Keratinocyte (primary cell): ENCODE results near the gene MED27. TPM values are rescaled to one million over a fixed set of nuclear protein-coding genes. Genes with fewer than 3 reads are reported as not detected.

Experiments used
- DNase-seq: peaks from one replicate; pipeline ENCODE4 v3.0.0-alpha.2; 2011; ENCODE audit warnings: low read depth, missing footprints, low spot score
- FAIRE-seq: peaks from 2 replicates; lab custom pipeline; 2011; peaks lifted over from hg19 to GRCh38; lab: Jason Lieb, UNC
- H2AFZ ChIP-seq: 2 replicates; pipeline ENCODE4 v1.6.0; 2012; ENCODE audit warnings: low read length, control low read depth, inconsistent platforms; ENCODE audit not compliant: control insufficient read depth
- H3K27ac ChIP-seq: 2 replicates; pipeline ENCODE4 v1.5.1; 2011; ENCODE audit warnings: low read length; ENCODE audit not compliant: control insufficient read depth, insufficient read depth
- H3K27me3 ChIP-seq: 3 replicates; pipeline ENCODE4 v1.6.0; 2011; ENCODE audit warnings: low read length; ENCODE audit not compliant: control insufficient read depth, insufficient read depth; ENCODE audit errors: extremely low read depth
- H3K36me3 ChIP-seq, 2 experiments: 2 replicates in 1 of 2; 3 replicates in 1 of 2; pipeline ENCODE4 v1.5.1; 2011; ENCODE audit warnings: low read length in 2 of 2, mild to moderate bottlenecking in 1 of 2; ENCODE audit not compliant: control insufficient read depth in 2 of 2, insufficient read depth in 2 of 2; ENCODE audit errors: extremely low read depth in 1 of 2
- H3K4me1 ChIP-seq: 3 replicates; pipeline ENCODE4 v1.5.1; 2011; ENCODE audit warnings: low read length; ENCODE audit not compliant: control insufficient read depth, insufficient read depth; ENCODE audit errors: extremely low read depth
- H3K4me2 ChIP-seq: 3 replicates; pipeline ENCODE4 v1.6.0; 2011; ENCODE audit warnings: low read depth, low read length; ENCODE audit not compliant: control insufficient read depth, insufficient read depth; ENCODE audit errors: extremely low read depth
- H3K4me3 ChIP-seq, 3 experiments: fragments of 200-600 bp in 1 of 3; sonication (generic) in 1 of 3; 2 replicates in 2 of 3; 3 replicates in 1 of 3; pipeline ENCODE4 v1.5.1; 2011 to 2016; ENCODE audit warnings: low read length in 3 of 3, mild to moderate bottlenecking in 3 of 3, control low read depth in 2 of 3, inconsistent platforms in 1 of 3, low read depth in 1 of 3, mixed read lengths in 1 of 3, mixed run types in 1 of 3, moderate library complexity in 1 of 3; ENCODE audit not compliant: control insufficient read depth in 2 of 3, insufficient read depth in 2 of 3; ENCODE audit errors: extremely low read depth in 1 of 3
- H3K79me2 ChIP-seq: 2 replicates; pipeline ENCODE4 v1.6.0; 2012; ENCODE audit warnings: low read length; ENCODE audit not compliant: control insufficient read depth, insufficient read depth
- H3K9ac ChIP-seq: 3 replicates; pipeline ENCODE4 v1.6.0; 2011; ENCODE audit warnings: low read length; ENCODE audit not compliant: control insufficient read depth, insufficient read depth; ENCODE audit errors: extremely low read depth
- H3K9me1 ChIP-seq: 3 replicates; pipeline ENCODE4 v1.6.0; 2011; ENCODE audit warnings: low read length; ENCODE audit not compliant: control insufficient read depth, insufficient read depth; ENCODE audit errors: extremely low read depth
- H3K9me3 ChIP-seq: 2 replicates; pipeline ENCODE4 v1.5.1; 2012; ENCODE audit warnings: low read depth, low read length; ENCODE audit not compliant: control insufficient read depth
- H4K20me1 ChIP-seq: 3 replicates; pipeline ENCODE4 v1.6.0; 2011; ENCODE audit warnings: low read length; ENCODE audit not compliant: control insufficient read depth, insufficient read depth; ENCODE audit errors: extremely low read depth
- EZH2 ChIP-seq: IDR thresholded peaks from one replicate; pipeline ENCODE4 v1.6.1; 2012; ENCODE audit warnings: inconsistent platforms, mild to moderate bottlenecking, low read length, moderate library complexity
- dilution Hi-C: fragments of 300-500 bp; cut with MboI; formaldehyde crosslinking; loops from one replicate; pipeline ENCODE4 v1.7.0; 2020; ENCODE audit warnings: low sequenced_read_pairs; ENCODE audit not compliant: extremely low pct_ligation_motif_present
- polyA plus RNA-seq, 5 experiments: library from polyadenylated mRNA; depleted of rRNA in 3 of 5; stranded (reverse) in 3 of 5; stranded (forward) in 1 of 5; unstranded in 1 of 5; fragments of >200 nt; gene quantifications; 1 replicate in 1 of 5; 2 replicates in 3 of 5; 3 replicates in 1 of 5; pipeline versions ENCODE4 v1.2.1 to v1.2.3, GENCODE V29; 2011 to 2012; ENCODE audit warnings: missing spikeins in 2 of 5, low read depth in 1 of 5, low replicate concordance in 1 of 5
- TF ChIP-seq, protein P1 (sequence below), 3 experiments: IDR thresholded peaks in 1 of 3; conservative IDR thresholded peaks in 1 of 3; optimal IDR thresholded peaks in 1 of 3; 2 replicates in 2 of 3; 3 replicates in 1 of 3; pipeline versions ENCODE3 to v1.5.1; 2011; ENCODE audit warnings: low read length in 3 of 3, mild to moderate bottlenecking in 3 of 3, moderate library complexity in 2 of 3, control low read depth in 1 of 3, inconsistent platforms in 1 of 3; ENCODE audit not compliant: insufficient read depth in 2 of 3; ENCODE audit errors: extremely low read depth in 1 of 3

MED27 gene
- polyA plus RNA-seq, 1 donor (not counting 4 experiments of a cell fraction or from before 2014, with no cell fraction given), result 39.0 TPM

DNA sequence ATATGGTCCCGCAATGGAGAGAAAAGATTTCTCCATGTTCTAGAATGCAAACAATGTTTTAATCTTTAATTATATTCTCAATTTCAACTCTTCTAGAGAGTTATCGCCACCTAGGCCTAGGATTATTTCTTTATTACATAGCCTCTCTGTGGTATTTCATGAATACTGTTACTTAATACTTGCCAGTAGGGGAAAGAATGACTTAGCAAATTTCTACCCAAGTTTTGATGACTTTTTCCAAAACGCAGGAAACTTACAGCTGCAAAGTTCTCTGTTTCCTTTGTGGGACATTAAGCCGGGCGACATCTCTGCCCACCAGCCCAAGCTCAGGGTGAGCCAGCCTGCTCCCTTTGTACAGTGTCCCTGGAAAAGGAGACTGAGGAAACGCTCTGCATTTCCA lies 73.8 kb downstream of the MED27 start:
- Histone ChIP-seq H3K27ac (peak overlapping the region; percentile 79), H3K36me3 (no peaks in the 10 kb centered on the region), H3K4me2 (peak overlapping the region; percentile 73), H3K9ac (peak overlapping the region; percentile 15), H3K79me2 (peaks cover 15% of the 10 kb centered on the region), H2AFZ (no peak overlapping the region), H3K9me1 (no peaks in the 10 kb centered on the region), H3K27me3 (no peaks in the 10 kb centered on the region), H3K4me3 (no peak overlapping the region), H4K20me1 (no peaks in the 10 kb centered on the region), H3K9me3 (no peaks in the 10 kb centered on the region), H3K4me1 (peaks cover 49% of the 10 kb centered on the region)
- dilution Hi-C loops, result no loop called here
- TF ChIP-seq EZH2, result no peak
- TF ChIP-seq, protein P1, sequence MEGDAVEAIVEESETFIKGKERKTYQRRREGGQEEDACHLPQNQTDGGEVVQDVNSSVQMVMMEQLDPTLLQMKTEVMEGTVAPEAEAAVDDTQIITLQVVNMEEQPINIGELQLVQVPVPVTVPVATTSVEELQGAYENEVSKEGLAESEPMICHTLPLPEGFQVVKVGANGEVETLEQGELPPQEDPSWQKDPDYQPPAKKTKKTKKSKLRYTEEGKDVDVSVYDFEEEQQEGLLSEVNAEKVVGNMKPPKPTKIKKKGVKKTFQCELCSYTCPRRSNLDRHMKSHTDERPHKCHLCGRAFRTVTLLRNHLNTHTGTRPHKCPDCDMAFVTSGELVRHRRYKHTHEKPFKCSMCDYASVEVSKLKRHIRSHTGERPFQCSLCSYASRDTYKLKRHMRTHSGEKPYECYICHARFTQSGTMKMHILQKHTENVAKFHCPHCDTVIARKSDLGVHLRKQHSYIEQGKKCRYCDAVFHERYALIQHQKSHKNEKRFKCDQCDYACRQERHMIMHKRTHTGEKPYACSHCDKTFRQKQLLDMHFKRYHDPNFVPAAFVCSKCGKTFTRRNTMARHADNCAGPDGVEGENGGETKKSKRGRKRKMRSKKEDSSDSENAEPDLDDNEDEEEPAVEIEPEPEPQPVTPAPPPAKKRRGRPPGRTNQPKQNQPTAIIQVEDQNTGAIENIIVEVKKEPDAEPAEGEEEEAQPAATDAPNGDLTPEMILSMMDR (optimal IDR thresholded peaks at IDR 0.05 in 1 of 3, IDR thresholded peaks at IDR 0.05 in 1 of 3, conservative IDR thresholded peaks at IDR 0.05 in 1 of 3; ENCODE audit: extremely low read depth in 1 of 3, insufficient read depth in 2 of 3, low read length in 3 of 3), result no peak
- DNase-seq (no peak), FAIRE-seq (no peak)

DNA sequence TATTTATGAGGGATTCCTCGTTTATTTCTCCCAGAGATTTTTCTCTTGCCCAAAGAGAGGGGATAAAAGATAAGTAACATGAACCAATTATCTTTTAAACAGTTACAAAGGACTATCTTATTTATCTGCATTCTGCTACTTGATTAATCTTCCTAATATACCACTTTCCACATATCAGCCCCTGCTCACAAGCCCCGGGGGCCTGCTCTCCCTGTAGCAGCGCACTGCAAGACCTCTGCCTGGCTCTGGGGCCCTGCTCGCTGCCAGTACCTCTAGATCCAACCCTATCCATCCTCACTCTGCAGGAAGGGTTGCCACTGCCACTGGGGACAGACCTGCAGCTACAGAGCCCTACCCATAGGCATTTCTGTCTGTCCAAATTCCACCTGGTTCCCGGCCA lies 75.3 kb downstream of the MED27 start:
- H3K9me3 ChIP-seq, result no peaks in the 10 kb centered on the region
- dilution Hi-C loops, result no loop called here
- no peak for FAIRE-seq

More for the DNA sequence above, 75.3 kb downstream of the MED27 start:
- peaks cover 61% of the 10 kb centered on the region for H3K4me1 ChIP-seq
- no peak overlapping the region for H3K9ac ChIP-seq
- H3K4me3 ChIP-seq, result no peak overlapping the region
- H4K20me1 ChIP-seq, result no peaks in the 10 kb centered on the region
- no peak overlapping the region for H2AFZ ChIP-seq
- H3K79me2 ChIP-seq, result peaks cover 15% of the 10 kb centered on the region
- no peak for TF ChIP-seq EZH2
- TF ChIP-seq, protein P1 (optimal IDR thresholded peaks at IDR 0.05 in 1 of 3, IDR thresholded peaks at IDR 0.05 in 1 of 3, conservative IDR thresholded peaks at IDR 0.05 in 1 of 3; ENCODE audit: extremely low read depth in 1 of 3, insufficient read depth in 2 of 3, low read length in 3 of 3), result no peak
- H3K27me3 ChIP-seq, result no peaks in the 10 kb centered on the region
- no peak overlapping the region for H3K27ac ChIP-seq
- no peak overlapping the region for H3K4me2 ChIP-seq
- DNase-seq, result no peak
- no peaks in the 10 kb centered on the region for H3K9me1 ChIP-seq
- no peaks in the 10 kb centered on the region for H3K36me3 ChIP-seq
